Body of pancreas (tissue), 4 donors: ENCODE data around the gene NLGN3.

Experiments
- CTCF ChIP-seq, 7 experiments: fragments of 450-650 bp in 4 of 7; fragments of 200-600 bp in 3 of 7; sonication (generic) in 3 of 7; IDR thresholded peaks; one replicate each; pipeline ENCODE4 v1.5.1; 2016 to 2019; ENCODE audit warnings: antibody characterized with exemption in 7 of 7
- POLR2A ChIP-seq, 3 donors: fragments of 450-650 bp; IDR thresholded peaks; one replicate each; pipeline ENCODE4 v1.6.1; 2016; ENCODE audit warnings: antibody characterized with exemption in 3 of 3, mild to moderate bottlenecking in 2 of 3

- no peak for TF ChIP-seq CTCF (IDR thresholded peaks at IDR 0.05)
- TF ChIP-seq POLR2A (IDR thresholded peaks at IDR 0.05), result no peak
Observed at GRCh38 chrX:71160475-71160874, 15.8 kb downstream of the NLGN3 start.
